ENCODE measurements around the gene PRKCQ. TPM values are rescaled to one million over a fixed set of nuclear protein-coding genes. Genes with fewer than 3 reads are reported as not detected.

The PRKCQ gene
- total RNA-seq, 1 donor from 2014 or later = 24.0 TPM

- TF ChIP-seq, protein P1, sequence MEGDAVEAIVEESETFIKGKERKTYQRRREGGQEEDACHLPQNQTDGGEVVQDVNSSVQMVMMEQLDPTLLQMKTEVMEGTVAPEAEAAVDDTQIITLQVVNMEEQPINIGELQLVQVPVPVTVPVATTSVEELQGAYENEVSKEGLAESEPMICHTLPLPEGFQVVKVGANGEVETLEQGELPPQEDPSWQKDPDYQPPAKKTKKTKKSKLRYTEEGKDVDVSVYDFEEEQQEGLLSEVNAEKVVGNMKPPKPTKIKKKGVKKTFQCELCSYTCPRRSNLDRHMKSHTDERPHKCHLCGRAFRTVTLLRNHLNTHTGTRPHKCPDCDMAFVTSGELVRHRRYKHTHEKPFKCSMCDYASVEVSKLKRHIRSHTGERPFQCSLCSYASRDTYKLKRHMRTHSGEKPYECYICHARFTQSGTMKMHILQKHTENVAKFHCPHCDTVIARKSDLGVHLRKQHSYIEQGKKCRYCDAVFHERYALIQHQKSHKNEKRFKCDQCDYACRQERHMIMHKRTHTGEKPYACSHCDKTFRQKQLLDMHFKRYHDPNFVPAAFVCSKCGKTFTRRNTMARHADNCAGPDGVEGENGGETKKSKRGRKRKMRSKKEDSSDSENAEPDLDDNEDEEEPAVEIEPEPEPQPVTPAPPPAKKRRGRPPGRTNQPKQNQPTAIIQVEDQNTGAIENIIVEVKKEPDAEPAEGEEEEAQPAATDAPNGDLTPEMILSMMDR (IDR thresholded peaks at IDR 0.05; ENCODE audit: unreplicated experiment) = no peak
- Mint-ChIP-seq H3K27ac (ENCODE audit: unreplicated experiment) (peak overlapping the region; percentile 78), H3K4me3 (ENCODE audit: unreplicated experiment) (peak overlapping the region; percentile 91), H3K4me1 (ENCODE audit: unreplicated experiment) (peaks cover 65% of the 10 kb centered on the region), H3K27me3 (ENCODE audit: unreplicated experiment) (peaks cover 9% of the 10 kb centered on the region), H3K9me3 (ENCODE audit: unreplicated experiment) (no peaks in the 10 kb centered on the region), H3K36me3 (ENCODE audit: low read depth, unreplicated experiment) (no peaks in the 10 kb centered on the region)
- DNase-seq (ENCODE audit: low spot score) = peak; percentile 22
Measured at GRCh38 chr10:6579183-6579903, 733 bp downstream of the PRKCQ start.

- Mint-ChIP-seq H3K36me3 (ENCODE audit: low read depth, unreplicated experiment) (no peaks in the 10 kb centered on the region), H3K27ac (ENCODE audit: unreplicated experiment) (peak overlapping the region; percentile 78), H3K27me3 (ENCODE audit: unreplicated experiment) (peaks cover 9% of the 10 kb centered on the region), H3K4me3 (ENCODE audit: unreplicated experiment) (peak overlapping the region; percentile 91), H3K4me1 (ENCODE audit: unreplicated experiment) (peaks cover 63% of the 10 kb centered on the region), H3K9me3 (ENCODE audit: unreplicated experiment) (no peaks in the 10 kb centered on the region)
- no peak for DNase-seq (ENCODE audit: low spot score)
- TF ChIP-seq, protein P1 (IDR thresholded peaks at IDR 0.05; ENCODE audit: unreplicated experiment) = no peak
Measured at GRCh38 chr10:6578795-6579182, 1.3 kb downstream of the PRKCQ start.

DNA sequence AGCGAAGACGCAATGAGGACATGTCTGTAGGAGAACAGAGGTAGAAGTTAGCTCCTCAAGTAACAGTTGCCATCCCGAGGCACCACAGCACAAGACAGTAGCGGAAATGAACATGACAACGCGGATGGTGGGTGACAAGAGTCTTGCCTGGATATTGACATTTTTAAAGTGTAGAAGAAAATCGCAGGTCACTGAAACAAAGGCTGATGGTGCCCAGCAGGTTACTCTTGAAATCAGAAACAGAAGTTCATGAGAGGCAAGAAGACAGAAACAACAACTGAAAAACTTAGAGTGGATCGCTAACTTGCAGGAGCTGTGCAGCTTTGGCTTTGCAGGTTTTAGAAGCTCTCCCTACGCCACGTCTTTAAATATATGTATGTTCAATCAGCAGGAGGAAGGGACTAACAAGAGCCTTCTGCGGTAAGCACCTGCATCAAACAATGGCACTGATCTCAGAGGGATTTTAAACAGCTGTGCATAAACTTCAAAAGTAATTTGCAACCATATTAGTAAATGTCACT is 1.8 kb downstream of the PRKCQ start:
- TF ChIP-seq, protein P1 (IDR thresholded peaks at IDR 0.05; ENCODE audit: unreplicated experiment) = no peak
- Mint-ChIP-seq H3K27me3 (ENCODE audit: unreplicated experiment) (peaks cover 9% of the 10 kb centered on the region), H3K9me3 (ENCODE audit: unreplicated experiment) (no peaks in the 10 kb centered on the region), H3K36me3 (ENCODE audit: low read depth, unreplicated experiment) (no peaks in the 10 kb centered on the region), H3K4me1 (ENCODE audit: unreplicated experiment) (peaks cover 64% of the 10 kb centered on the region), H3K27ac (ENCODE audit: unreplicated experiment) (peak overlapping the region; percentile 13), H3K4me3 (ENCODE audit: unreplicated experiment) (peak overlapping the region; percentile 91)
- DNase-seq (ENCODE audit: low spot score) = no peak

DNA sequence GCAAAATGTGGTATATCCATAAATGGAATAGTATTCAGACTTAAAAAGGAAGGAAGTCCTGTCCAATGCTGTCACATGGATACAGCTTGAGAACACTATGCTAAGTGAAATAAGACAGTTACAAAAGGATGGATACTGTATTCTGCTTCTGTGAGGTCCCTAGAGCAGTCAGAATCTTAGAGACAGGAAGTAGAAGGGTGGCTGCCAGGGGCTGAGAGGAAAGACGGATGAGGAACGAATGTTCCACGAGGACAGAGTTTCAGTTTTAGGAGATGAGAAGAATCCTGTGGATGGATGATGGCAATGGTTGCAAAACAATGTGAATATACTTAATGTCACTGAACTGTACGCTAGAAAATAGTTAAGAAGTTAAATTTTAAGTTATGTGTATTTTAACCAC is 3.8 kb downstream of the PRKCQ start:
- H3K4me1 Mint-ChIP-seq (ENCODE audit: unreplicated experiment) = peaks cover 50% of the 10 kb centered on the region
- TF ChIP-seq, protein P1 (IDR thresholded peaks at IDR 0.05; ENCODE audit: unreplicated experiment) = no peak
- no peak overlapping the region for H3K27ac Mint-ChIP-seq (ENCODE audit: unreplicated experiment)
- no peaks in the 10 kb centered on the region for H3K36me3 Mint-ChIP-seq (ENCODE audit: low read depth, unreplicated experiment)
- H3K4me3 Mint-ChIP-seq (ENCODE audit: unreplicated experiment) = no peak overlapping the region
- H3K9me3 Mint-ChIP-seq (ENCODE audit: unreplicated experiment) = no peaks in the 10 kb centered on the region
- peaks cover 9% of the 10 kb centered on the region for H3K27me3 Mint-ChIP-seq (ENCODE audit: unreplicated experiment)
- no peak for DNase-seq (ENCODE audit: low spot score)

DNA sequence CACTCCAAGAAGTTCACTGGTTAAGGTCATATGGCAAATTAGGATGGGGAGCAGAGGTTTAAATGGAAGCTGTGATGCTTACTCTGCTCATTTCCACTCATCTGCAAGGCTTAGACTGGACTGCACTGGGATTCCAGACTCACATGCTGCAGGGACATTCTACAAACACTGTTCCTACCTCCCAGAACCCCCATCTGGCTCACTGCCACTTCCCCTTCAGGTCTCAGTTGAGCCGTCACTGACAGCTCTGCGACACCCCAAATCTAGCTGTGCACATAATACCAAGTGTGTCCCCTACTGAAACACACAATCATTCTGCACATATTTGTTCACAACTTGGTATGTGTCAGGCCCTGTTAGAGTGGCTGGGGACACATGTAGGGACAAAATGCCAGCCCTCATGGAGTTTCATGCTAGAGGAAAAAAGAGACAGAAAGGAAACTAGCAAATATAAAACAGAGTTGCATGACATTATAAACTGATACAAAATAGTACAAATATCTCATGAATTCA is 5.4 kb downstream of the PRKCQ start:
- Mint-ChIP-seq H3K27me3 (ENCODE audit: unreplicated experiment) (peaks cover 10% of the 10 kb centered on the region), H3K4me3 (ENCODE audit: unreplicated experiment) (no peak overlapping the region), H3K9me3 (ENCODE audit: unreplicated experiment) (no peaks in the 10 kb centered on the region), H3K4me1 (ENCODE audit: unreplicated experiment) (peaks cover 58% of the 10 kb centered on the region), H3K36me3 (ENCODE audit: low read depth, unreplicated experiment) (peaks cover 5% of the 10 kb centered on the region), H3K27ac (ENCODE audit: unreplicated experiment) (peak overlapping the region; percentile 61)
- DNase-seq (ENCODE audit: low spot score) = no peak
- TF ChIP-seq, protein P1 (IDR thresholded peaks at IDR 0.05; ENCODE audit: unreplicated experiment) = no peak

Data from endothelial cell (in vitro differentiated cells).